ENCODE measurements around the gene C16orf54.
A peak's percentile ranks its signal among the peaks of the same experiment; 100 is the strongest.
"Not testable (repeated sequence)": the region's sequence is repeated elsewhere in the genome, so short reads cannot be mapped to it uniquely, and the experiment has no call there.

The C16orf54 gene

GRCh38 chr16:29708917-29709600 is 36.7 kb downstream of the C16orf54 start:
- no peak for DNase-seq (ENCODE audit: low read depth, low spot score)

GRCh38 chr16:29707160-29707559 is 38.6 kb downstream of the C16orf54 start:
- DNase-seq (ENCODE audit: low read depth, low spot score), result not testable (repeated sequence)

DNA sequence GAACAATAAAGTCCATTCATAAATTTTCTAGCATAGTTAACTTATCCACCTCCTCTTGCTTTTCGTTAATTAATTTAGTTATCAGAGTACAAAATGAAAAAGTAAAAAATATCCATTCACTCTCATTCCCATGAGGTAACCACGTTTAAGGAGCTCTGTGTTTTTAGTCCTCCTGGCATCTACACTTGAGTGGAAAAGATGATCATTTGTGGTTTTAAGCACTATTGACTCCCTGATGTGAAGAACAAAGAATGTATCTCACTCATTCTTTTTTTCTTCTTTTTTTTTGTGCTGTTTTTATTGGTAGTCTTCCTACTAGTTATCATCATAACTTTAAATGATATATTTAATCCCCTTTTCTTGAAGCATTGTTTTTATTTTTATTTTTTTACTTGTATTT is 40.8 kb downstream of the C16orf54 start:
- no peak for DNase-seq (ENCODE audit: low read depth, low spot score)

DNA sequence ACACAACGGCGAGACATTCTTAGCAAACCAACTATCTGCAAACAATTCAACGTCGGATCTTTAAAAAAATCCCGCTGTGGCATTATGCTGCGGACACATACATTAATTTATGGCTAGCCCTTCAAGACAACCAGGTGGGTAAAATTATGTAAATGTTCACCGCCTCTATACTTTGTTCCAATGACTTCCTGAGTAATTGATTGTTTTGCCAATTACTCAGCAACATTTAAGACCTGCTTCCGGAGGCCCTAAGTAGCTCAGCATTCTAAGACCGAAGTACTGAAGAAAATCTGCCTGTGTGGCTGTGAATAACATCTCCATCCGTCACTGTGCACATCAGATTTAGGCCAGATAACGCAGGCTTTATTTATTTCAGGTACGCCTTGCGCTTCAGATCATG is 43.5 kb downstream of the C16orf54 start:
- DNase-seq (ENCODE audit: low read depth, low spot score), result no peak

- no peak for DNase-seq (ENCODE audit: low read depth, low spot score)
Observed at GRCh38 chr16:29701214-29701555, 44.6 kb downstream of the C16orf54 start.

- peak; percentile 93 for DNase-seq (ENCODE audit: low read depth, low spot score)
Observed at GRCh38 chr16:29700253-29700987, 45.4 kb downstream of the C16orf54 start.

- no peak for DNase-seq (ENCODE audit: low read depth, low spot score)
Observed at GRCh38 chr16:29699324-29700219, 46.2 kb downstream of the C16orf54 start.

GRCh38 chr16:29698484-29699323 is 47.1 kb downstream of the C16orf54 start:
- DNase-seq (ENCODE audit: low read depth, low spot score), result no peak

GRCh38 chr16:29698042-29698441 is 47.7 kb downstream of the C16orf54 start:
- no peak for DNase-seq (ENCODE audit: low read depth, low spot score)

DNA sequence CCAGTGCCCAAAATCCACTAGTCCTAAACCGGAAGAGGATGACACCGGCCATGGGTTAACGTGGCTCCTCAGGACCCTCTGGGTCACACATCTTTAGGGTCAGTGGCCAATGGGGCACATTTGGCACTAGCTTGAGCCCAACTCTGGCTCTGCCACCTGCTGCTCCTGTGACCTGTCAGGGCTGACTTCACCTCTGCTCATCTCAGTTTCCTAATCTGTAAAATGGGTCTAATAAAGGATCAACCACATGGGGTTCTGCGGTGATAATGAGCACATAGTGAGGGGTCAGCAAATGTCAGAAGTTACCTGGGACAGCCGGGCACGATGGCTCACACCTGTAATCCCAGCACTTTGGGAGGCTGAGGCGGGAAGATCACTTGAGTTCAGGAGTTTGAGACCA is 48.4 kb downstream of the C16orf54 start:
- no peak for DNase-seq (ENCODE audit: low read depth, low spot score)

- no peak for DNase-seq (ENCODE audit: low read depth, low spot score)
Observed at GRCh38 chr16:29696881-29697331, 48.9 kb downstream of the C16orf54 start.

GRCh38 chr16:29695675-29696074 is 50.1 kb downstream of the C16orf54 start:
- not testable (repeated sequence) for DNase-seq (ENCODE audit: low read depth, low spot score)

DNA sequence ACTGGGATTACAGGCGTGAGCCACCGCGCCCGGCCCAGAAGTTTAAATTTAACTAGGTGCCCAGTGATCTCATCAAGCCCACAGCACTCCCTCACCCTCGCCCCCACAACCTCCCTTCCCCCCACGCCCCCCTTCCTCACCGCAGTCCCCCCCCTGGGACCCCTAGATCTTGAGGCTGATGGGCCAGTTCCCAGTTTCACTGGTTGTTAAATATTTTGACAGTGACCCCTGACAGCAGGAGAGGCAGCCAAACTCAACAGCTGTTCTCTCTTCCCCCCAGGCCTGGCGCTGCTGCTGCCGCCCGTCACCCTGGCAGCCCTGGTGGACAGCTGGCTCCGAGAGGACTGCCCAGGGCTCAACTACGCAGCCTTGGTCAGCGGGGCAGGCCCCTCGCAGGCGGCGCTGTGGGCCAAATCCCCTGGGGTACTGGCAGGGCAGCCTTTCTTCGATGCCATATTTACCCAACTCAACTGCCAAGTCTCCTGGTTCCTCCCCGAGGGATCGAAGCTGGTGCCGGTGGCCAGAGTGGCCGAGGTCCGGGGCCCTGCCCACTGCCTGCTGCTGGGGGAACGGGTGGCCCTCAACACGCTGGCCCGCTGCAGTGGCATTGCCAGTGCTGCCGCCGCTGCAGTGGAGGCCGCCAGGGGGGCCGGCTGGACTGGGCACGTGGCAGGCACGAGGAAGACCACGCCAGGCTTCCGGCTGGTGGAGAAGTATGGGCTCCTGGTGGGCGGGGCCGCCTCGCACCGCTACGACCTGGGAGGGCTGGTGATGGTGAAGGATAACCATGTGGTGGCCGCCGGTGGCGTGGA is 51.2 kb downstream of the C16orf54 start:
- no peak for DNase-seq (ENCODE audit: low read depth, low spot score)

DNA sequence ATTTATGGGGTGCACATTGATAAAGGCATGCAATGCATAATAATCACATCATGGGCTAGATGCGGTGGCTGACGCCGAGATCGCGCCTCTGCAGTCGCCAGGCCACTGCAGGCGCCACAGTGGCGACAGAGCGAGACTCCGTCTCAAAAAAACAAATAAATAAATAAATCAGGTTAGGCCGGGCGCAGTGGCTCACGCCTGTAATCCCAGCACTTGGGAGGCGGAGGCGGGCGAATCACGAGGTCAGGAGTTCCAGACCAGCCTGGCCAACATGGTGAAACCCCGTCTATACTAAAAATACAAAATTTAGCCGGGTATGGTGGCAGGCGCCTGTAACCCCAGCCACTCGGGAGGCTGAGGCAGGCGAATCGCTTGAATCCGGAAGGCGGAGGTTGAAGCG is 53.2 kb downstream of the C16orf54 start:
- DNase-seq (ENCODE audit: low read depth, low spot score), result not testable (repeated sequence)
